ENCODE data around the gene TMEM176A.

DNA sequence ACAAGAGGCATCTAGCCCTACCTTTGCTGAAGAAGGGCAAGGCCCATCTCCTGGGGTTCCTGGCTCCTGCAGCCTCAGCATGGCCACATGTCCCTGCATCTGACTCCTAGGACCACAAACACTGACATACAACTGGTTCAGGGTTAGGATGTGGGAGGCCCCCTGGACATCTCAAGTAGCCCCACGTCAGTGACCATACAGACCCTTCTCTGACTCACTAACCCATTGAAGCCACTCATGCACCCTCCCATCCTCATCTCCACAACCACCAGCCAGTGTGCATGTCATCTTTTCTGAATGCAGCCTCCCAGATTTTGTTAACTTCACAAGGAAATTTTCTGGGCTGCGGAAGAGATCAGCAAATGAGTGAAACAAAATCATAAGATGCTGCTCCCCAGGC is 18.6 kb upstream of the TMEM176A start:
- TF ChIP-seq, protein P1, sequence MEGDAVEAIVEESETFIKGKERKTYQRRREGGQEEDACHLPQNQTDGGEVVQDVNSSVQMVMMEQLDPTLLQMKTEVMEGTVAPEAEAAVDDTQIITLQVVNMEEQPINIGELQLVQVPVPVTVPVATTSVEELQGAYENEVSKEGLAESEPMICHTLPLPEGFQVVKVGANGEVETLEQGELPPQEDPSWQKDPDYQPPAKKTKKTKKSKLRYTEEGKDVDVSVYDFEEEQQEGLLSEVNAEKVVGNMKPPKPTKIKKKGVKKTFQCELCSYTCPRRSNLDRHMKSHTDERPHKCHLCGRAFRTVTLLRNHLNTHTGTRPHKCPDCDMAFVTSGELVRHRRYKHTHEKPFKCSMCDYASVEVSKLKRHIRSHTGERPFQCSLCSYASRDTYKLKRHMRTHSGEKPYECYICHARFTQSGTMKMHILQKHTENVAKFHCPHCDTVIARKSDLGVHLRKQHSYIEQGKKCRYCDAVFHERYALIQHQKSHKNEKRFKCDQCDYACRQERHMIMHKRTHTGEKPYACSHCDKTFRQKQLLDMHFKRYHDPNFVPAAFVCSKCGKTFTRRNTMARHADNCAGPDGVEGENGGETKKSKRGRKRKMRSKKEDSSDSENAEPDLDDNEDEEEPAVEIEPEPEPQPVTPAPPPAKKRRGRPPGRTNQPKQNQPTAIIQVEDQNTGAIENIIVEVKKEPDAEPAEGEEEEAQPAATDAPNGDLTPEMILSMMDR (IDR thresholded peaks at IDR 0.05) = no peak
- TF ChIP-seq POLR2A (IDR thresholded peaks at IDR 0.05) = no peak
